AG04450 (cell line): ENCODE results near the gene TIMD4. TPM values are rescaled to one million over a fixed set of nuclear protein-coding genes. Genes with fewer than 3 reads are reported as not detected.
"Not testable (repeated sequence)": the region's sequence is repeated elsewhere in the genome, so short reads cannot be mapped to it uniquely, and the experiment has no call there.

Experiments
- CTCF ChIA-PET: fragments of 300-600, 350-600 bp; formaldehyde crosslinking; extraction: SDS; loops from one replicate; lab custom pipeline; 2022; ENCODE audit warnings: antibody characterized with exemption, inconsistent platforms; lab: Charles Lee
- POLR2A ChIA-PET: fragments of 350-600 bp; formaldehyde crosslinking; extraction: SDS; loops from one replicate; lab custom pipeline; 2021; ENCODE audit warnings: antibody characterized with exemption, inconsistent platforms; lab: Yijun Ruan, JAX
- DNase-seq: peaks from one replicate; pipeline ENCODE4 v3.0.0-alpha.2; 2011; ENCODE audit warnings: low read depth, low spot score
- H3K27ac ChIP-seq: one replicate; pipeline ENCODE4 v1.5.1; 2012; ENCODE audit warnings: low read depth, low read length, control low read depth
- H3K27me3 ChIP-seq: one replicate; pipeline ENCODE4 v1.6.0; 2012; ENCODE audit warnings: low read length; ENCODE audit not compliant: control insufficient read depth, insufficient read depth
- H3K4me3 ChIP-seq: 2 replicates; pipeline ENCODE4 v1.5.1; 2011; ENCODE audit warnings: mild to moderate bottlenecking, low read depth, low read length, control low read depth
- H3K9me3 ChIP-seq: 2 replicates; pipeline ENCODE4 v1.5.1; 2012; ENCODE audit warnings: low read length; ENCODE audit not compliant: control insufficient read depth, insufficient read depth
- CTCF ChIP-seq: IDR thresholded peaks from 2 replicates; pipeline ENCODE4 v1.5.1; 2011; ENCODE audit warnings: low read depth, low read length, control low read depth, inconsistent platforms
- polyA plus RNA-seq: library from polyadenylated mRNA; depleted of rRNA; stranded (reverse); fragments of >200 nt; gene quantifications from 2 replicates; pipeline ENCODE4 v1.2.3, GENCODE V29; 2011

The TIMD4 gene
- polyA plus RNA-seq, 1 experiment, result not detected

GRCh38 chr5:156942064-156942463 is 21.0 kb downstream of the TIMD4 start:
- no peak for DNase-seq
- peaks cover 20% of the 10 kb centered on the region for H3K9me3 ChIP-seq
- no peak overlapping the region for H3K4me3 ChIP-seq
- CTCF ChIA-PET, result no interaction called here
- POLR2A ChIA-PET, result no interaction called here
- no peak overlapping the region for H3K27ac ChIP-seq
- no peaks in the 10 kb centered on the region for H3K27me3 ChIP-seq
- TF ChIP-seq CTCF, result no peak

GRCh38 chr5:156940462-156940861 is 22.6 kb downstream of the TIMD4 start:
- H3K27me3 ChIP-seq, H3K27ac ChIP-seq, POLR2A ChIA-PET, H3K4me3 ChIP-seq, DNase-seq, CTCF ChIA-PET: not testable (repeated sequence)
- H3K9me3 ChIP-seq, result peaks cover 31% of the 10 kb centered on the region

GRCh38 chr5:156936972-156937371 is 26.1 kb downstream of the TIMD4 start:
- Histone ChIP-seq H3K9me3 (peaks cover 34% of the 10 kb centered on the region), H3K4me3 (no peak overlapping the region), H3K27ac (no peak overlapping the region), H3K27me3 (no peaks in the 10 kb centered on the region)
- no peak for TF ChIP-seq CTCF
- POLR2A ChIA-PET, result no interaction called here
- CTCF ChIA-PET, result no interaction called here
- no peak for DNase-seq

- TF ChIP-seq CTCF, result no peak
- H3K27me3 ChIP-seq, result no peaks in the 10 kb centered on the region
- H3K4me3 ChIP-seq, result no peak overlapping the region
- no peak overlapping the region for H3K27ac ChIP-seq
- H3K9me3 ChIP-seq, result peaks cover 29% of the 10 kb centered on the region
- ChIA-PET POLR2A (no interaction called here), CTCF (interaction anchor here (0.7 kb wide), 1 partner anchor 198 kb away, joined by 3 read pairs; no protein-coding TSS in a partner anchor)
- no peak for DNase-seq
Measured at GRCh38 chr5:156934450-156935211, 28.4 kb downstream of the TIMD4 start.

- ChIA-PET POLR2A (no interaction called here), CTCF (no interaction called here)
- Histone ChIP-seq H3K4me3 (no peak overlapping the region), H3K9me3 (peaks cover 19% of the 10 kb centered on the region; the same call in 1 of the 2 replicates), H3K27ac (no peak overlapping the region), H3K27me3 (no peaks in the 10 kb centered on the region)
- DNase-seq, result no peak
- TF ChIP-seq CTCF, result no peak
Measured at GRCh38 chr5:156929366-156929948, 33.6 kb downstream of the TIMD4 start.
